GM08714 (cell line): Measurements from ENCODE around the gene PLXNC1.

Source experiments
- H3K4me3 ChIP-seq: fragments of 200-500 bp; sonication (Bioruptor generic); 2 replicates; pipeline ENCODE4 v1.5.1; 2014; ENCODE audit warnings: mild to moderate bottlenecking, low read length, inconsistent platforms
- ZNF274 ChIP-seq: IDR thresholded peaks from 2 replicates; pipeline ENCODE4 v1.6.1; 2012; ENCODE audit warnings: mild to moderate bottlenecking, low read depth, low read length

Gene PLXNC1

DNA sequence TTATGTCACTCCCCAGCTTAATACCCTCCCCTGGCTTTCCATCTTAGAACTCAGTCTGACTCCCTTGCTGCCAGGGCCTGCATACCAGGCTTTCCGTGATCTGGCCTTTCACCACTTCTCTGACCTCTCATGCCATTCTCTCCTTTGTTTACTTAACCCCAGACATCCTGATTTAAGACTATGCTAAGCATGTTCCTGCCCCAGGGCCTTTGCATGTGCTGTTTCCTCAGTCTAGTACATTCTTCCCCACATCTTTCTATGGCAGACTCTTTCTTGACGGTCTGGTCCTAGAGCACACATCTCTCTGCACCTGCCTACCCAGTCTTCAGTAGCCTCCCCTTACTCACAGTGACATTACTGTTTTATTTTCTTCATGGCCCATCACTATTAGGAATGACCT, 42.2 kb downstream of the PLXNC1 start:
- TF ChIP-seq ZNF274: no peak

DNA sequence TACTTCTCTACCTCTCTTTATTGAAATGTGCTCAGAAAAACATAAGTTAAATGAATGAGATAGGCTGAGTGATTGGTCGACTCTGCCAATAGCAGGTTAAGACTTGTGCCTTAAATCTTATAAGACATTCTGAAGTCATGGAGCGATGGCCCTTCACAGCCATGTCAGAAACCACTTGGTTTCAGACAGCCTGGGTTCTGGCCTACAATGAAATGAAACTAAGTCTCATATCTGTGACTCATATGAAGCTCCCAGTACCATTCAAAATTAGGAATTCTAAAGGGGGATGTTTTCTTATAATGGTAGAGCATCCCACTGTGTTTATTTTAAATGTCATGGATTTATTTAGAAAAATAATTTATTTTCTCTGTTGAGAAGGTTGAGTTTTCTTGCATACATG, 42.6 kb downstream of the PLXNC1 start:
- H3K4me3 ChIP-seq: no peak overlapping the region
- TF ChIP-seq ZNF274: no peak

More for the DNA sequence above, 42.2 kb downstream of the PLXNC1 start:
- no peak overlapping the region for H3K4me3 ChIP-seq

GRCh38 chr12:94191811-94192210, 43.4 kb downstream of the PLXNC1 start:
- no peak overlapping the region for H3K4me3 ChIP-seq
- TF ChIP-seq ZNF274: no peak

DNA sequence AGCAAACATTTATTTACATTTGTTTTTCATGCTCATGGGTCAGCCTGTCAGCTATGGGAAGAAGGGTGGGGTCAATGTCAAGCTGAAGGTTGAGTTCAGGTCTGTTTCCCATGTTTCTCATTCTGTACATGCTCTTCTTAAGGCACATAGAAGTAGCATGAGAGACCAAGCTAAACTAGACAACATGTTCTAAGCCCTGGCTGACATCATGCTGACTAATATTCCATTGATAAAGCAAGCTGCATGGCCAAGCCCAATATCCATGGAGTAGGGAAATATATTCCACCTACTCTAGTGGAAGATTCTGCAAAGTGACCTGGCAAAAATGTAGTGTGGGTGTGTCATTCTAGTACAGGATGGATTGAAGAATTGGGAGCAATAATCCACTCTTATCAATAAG, 44.1 kb downstream of the PLXNC1 start:
- no peak for TF ChIP-seq ZNF274
- no peak overlapping the region for H3K4me3 ChIP-seq

GRCh38 chr12:94193168-94193567, 44.8 kb downstream of the PLXNC1 start:
- no peak for TF ChIP-seq ZNF274
- no peak overlapping the region; the same call in 1 of the 2 replicates for H3K4me3 ChIP-seq

- TF ChIP-seq ZNF274: no peak
- no peak overlapping the region for H3K4me3 ChIP-seq
Observed at GRCh38 chr12:94195483-94195882, 47.1 kb downstream of the PLXNC1 start.

DNA sequence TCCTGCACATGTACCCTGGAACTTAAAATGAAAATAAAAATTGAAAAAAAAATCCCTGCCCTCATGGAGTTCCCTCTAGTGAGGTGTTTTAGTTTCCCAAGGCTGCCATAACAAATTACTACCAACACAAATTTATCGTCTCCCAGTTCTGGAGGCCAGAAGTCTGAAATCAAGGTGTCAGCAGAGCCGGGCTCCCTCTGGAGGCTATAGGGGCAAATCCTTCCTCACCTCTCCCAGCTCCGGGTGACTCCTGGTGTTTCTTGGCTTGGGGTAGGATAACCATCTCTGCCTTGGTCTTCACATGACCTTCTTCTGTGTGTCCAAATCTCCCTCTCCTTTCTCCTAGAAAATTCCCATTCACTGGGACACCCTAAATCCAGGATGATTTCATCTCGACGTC, 50.1 kb downstream of the PLXNC1 start:
- no peak for TF ChIP-seq ZNF274
- no peak overlapping the region for H3K4me3 ChIP-seq

DNA sequence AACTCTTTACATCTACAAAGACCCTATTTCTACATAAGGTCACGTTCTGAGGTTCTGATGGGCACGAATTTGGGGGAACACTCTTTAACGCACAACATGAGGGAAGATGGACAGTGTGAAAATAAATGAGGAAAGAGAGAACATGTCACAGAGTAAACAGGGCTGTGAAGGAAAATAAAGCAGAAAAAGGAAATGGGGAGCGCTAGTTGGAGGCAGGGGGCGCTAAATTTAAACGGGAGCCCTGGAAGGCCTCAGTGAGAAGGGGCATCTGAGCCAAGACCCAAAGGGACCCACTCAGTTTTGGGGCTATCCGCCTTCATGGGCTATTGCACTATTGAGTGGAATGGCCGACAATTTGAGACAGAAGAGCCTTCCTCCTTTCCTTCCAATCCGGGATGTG, 50.5 kb downstream of the PLXNC1 start:
- no peak for TF ChIP-seq ZNF274
- no peak overlapping the region for H3K4me3 ChIP-seq

DNA sequence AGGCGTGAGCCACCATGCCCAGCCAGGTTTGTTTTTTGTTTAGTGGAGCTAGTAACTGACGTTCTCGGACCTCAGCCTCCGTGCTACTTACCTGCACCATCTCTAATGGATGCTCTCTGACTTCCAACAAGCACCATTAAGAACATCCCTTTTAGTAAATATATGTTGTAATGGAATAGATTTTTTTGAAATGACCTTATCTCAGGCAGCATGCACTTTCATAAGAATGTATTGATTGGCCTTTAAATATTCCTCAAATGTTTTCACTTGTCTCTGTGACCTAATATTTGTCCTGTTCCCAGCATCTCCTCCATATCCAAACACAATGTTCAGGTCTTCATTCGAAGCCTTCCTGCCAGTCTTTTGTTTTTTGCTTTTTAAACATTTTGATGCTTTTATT, 51.7 kb downstream of the PLXNC1 start:
- H3K4me3 ChIP-seq: no peak overlapping the region
- TF ChIP-seq ZNF274: no peak

- H3K4me3 ChIP-seq: no peak overlapping the region
- no peak for TF ChIP-seq ZNF274
Observed at GRCh38 chr12:94200695-94201094, 52.3 kb downstream of the PLXNC1 start.

GRCh38 chr12:94202245-94203180, 54.1 kb downstream of the PLXNC1 start:
- no peak overlapping the region for H3K4me3 ChIP-seq
- no peak for TF ChIP-seq ZNF274

DNA sequence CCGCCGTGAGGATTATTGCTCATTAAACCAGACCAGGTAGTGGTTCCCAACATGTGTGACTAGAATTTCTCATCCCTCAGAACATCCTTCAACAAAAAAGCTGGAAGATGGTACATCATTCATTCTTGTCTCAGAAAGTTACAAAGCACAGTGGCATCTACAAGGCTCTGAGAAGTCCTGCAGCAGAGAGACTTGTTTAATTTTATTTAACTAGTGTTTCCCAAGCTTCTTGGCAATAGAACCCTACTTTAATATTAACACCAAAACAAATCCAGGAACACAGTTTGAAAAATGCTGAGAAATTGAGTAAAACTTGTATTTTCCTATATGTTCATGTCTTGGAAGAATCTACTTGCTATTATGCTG, 54.8 kb downstream of the PLXNC1 start:
- TF ChIP-seq ZNF274: no peak
- no peak overlapping the region for H3K4me3 ChIP-seq

DNA sequence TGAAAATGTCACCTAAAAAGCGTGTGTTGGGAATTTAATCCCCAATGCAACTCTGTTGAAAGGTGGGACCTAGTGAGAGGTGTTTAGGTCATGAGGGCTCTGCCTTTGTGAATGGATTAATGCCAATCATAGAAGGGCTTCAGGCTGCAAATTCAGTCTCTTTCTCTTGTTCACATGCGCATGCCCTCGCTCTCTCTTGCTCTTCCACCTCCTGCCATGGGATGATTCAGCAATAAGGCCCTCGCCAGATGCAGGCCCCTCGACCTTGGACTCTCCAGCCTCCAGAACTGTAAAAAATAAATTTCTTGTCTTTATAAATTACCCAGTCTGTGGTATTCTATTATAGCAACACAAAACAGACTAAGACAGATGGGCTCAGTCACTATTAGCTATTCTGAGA, 55.4 kb downstream of the PLXNC1 start:
- peak overlapping the region; percentile 28; the same call in 1 of the 2 replicates for H3K4me3 ChIP-seq
- TF ChIP-seq ZNF274: no peak

DNA sequence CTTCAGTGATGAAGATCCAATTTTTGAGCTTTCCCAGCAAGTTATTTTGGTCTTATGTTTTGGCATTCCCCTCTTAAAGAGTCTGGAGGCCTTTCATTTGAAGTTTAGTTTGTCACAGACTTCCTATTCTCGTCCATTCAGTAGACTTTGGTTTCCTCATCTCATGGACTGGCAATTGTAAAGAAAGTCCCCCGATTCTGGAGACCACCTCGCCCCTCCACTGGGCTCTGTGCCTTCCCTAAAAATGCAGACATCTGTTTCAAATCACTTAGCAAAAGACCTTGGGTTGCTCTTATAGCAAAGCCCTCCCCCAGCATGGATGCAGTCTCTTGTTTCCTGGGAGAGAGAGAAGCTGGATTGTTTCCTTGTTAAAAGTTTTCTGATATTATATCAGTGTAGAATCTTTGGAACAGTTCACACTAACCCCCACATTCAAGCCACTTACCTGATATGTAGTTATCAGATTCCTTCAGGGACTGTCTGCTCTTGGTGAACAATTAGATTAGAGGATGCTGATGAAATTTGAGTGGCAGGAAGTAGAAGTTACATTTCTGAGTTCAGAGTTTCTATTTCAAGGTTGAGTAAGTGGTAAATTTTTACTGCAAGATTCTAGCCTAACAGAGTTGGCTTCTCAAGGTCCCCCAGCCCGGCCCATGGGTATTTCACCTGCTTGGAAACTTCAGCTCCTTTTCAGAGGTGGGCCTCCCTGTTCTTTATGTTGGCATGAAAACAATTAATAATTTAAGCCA, 56.3 kb downstream of the PLXNC1 start:
- TF ChIP-seq ZNF274: no peak
- H3K4me3 ChIP-seq: peak overlapping the region; percentile 84

GRCh38 chr12:94205822-94206221, 57.4 kb downstream of the PLXNC1 start:
- no peak for TF ChIP-seq ZNF274
- peak overlapping the region; percentile 24; the same call in 1 of the 2 replicates for H3K4me3 ChIP-seq

DNA sequence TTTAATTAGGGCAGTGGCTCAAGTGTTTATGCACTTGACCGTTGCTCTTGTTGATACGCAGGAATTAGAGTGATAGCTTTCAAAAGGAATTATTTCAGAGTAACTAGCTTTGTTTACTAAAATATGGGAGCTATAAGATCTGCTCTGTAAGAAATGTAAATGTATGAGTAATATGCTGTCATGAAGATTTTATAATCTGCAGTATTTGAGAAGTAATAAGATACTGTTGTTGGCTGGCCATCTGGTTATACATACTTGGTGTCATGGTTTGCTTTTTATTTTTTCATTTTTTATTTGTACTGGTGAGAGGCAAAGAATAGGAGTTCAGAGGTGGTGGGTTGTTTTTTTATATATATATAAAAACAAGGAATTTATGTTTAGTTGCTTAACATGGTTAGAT, 58.5 kb downstream of the PLXNC1 start:
- no peak overlapping the region for H3K4me3 ChIP-seq
- no peak for TF ChIP-seq ZNF274
